ENCODE data around the gene TMEM131L. TPM values are rescaled to one million over a fixed set of nuclear protein-coding genes. Genes with fewer than 3 reads are reported as not detected.

The TMEM131L gene
- total RNA-seq, 1 experiment from 2014 or later, result 14.6 TPM

- WGBS (ENCODE audit: extremely low coverage, insufficient read length, low lambda C conversion rate), result no CpG with 5 or more reads among the region's 9 CpGs
- Mint-ChIP-seq H3K4me3 (no peak overlapping the region), H3K36me3 (ENCODE audit: insufficient read depth in 1 of 3, low read depth in 3 of 3) (peaks cover 0 to 5% (median 2%) of the 10 kb centered on the region in 3 experiments; a peak in 1 of 7 replicates), H3K4me1 (peaks cover 55% of the 10 kb centered on the region in 2 experiments), H3K9me3 (peaks cover 0 to 4% of the 10 kb centered on the region in 2 experiments; a peak in 2 of 5 replicates), H3K27ac (peak overlapping the region; percentile 24 to 84 (median 29); a peak in 6 of 7 replicates), H3K27me3 (ENCODE audit: low read depth) (no peaks in the 10 kb centered on the region)
- Histone ChIP-seq H4K91ac (ENCODE audit: insufficient read length, low read depth, low read length) (no peak overlapping the region), H3K56ac (ENCODE audit: insufficient read length, low read depth, low read length) (no peak overlapping the region), H3K14ac (ENCODE audit: insufficient read depth, low read length) (no peak overlapping the region), H3K4me1 (ENCODE audit: insufficient read depth, low read length) (peaks cover 4% of the 10 kb centered on the region; the same call in 1 of the 2 replicates), H3K79me2 (ENCODE audit: insufficient read depth, low read length) (peaks cover 4% of the 10 kb centered on the region; the same call in 1 of the 2 replicates), H4K5ac (ENCODE audit: insufficient read length, low read depth, low read length) (no peak overlapping the region), H3K23ac (ENCODE audit: insufficient read length, low read depth, low read length) (no peak overlapping the region), H3K4ac (ENCODE audit: low read depth, low read length) (no peak overlapping the region), H3K4me2 (ENCODE audit: insufficient read depth, insufficient read length, low read length) (no peak overlapping the region), H3K79me1 (ENCODE audit: insufficient read depth, low read depth, low read length, poor library complexity, severe bottlenecking) (peaks cover 5% of the 10 kb centered on the region), H3T11ph (ENCODE audit: low read length) (no peak overlapping the region), H2BK12ac (ENCODE audit: insufficient read length, low read depth, low read length) (no peak overlapping the region), H2BK20ac (ENCODE audit: low read depth, low read length, poor library complexity, severe bottlenecking) (no peak overlapping the region), H2BK120ac (ENCODE audit: low read depth, low read length, poor library complexity, severe bottlenecking) (no peak overlapping the region), H2BK15ac (ENCODE audit: low read depth, low read length) (no peak overlapping the region), H4K8ac (replicated peaks; ENCODE audit: insufficient read length, low read depth, low read length) (no peak overlapping the region), H3K23me2 (ENCODE audit: insufficient read length, low read depth, low read length, poor library complexity, severe bottlenecking) (no peaks in the 10 kb centered on the region), H2AK5ac (ENCODE audit: insufficient read length, low read length) (no peak overlapping the region), H4K20me1 (ENCODE audit: control insufficient read depth, insufficient read depth, insufficient read length) (no peaks in the 10 kb centered on the region), H3K27me3 (ENCODE audit: insufficient read depth, low read length) (no peaks in the 10 kb centered on the region), H3K27ac (ENCODE audit: insufficient read length, low read depth, low read length) (no peak overlapping the region), H3K9ac (ENCODE audit: extremely low read depth, insufficient read length, low read length) (no peak overlapping the region), H2BK5ac (ENCODE audit: insufficient read length, low read length) (no peak overlapping the region), H3K9me3 (ENCODE audit: control insufficient read depth, low read depth, low read length) (no peaks in the 10 kb centered on the region), H2AFZ (ENCODE audit: low read length) (no peak overlapping the region), H3K18ac (ENCODE audit: insufficient read length, low read depth, low read length) (no peak overlapping the region)
- TF ChIP-seq CTCF (conservative IDR thresholded peaks at IDR 0.05), result no peak
- DNase-seq, result no peak
Measured at GRCh38 chr4:153495480-153496193, 29.5 kb downstream of the TMEM131L start.

Measured in H9 (cell line).